H1 (cell line): Measurements from ENCODE around the gene ARHGEF28. TPM values are rescaled to one million over a fixed set of nuclear protein-coding genes. Genes with fewer than 3 reads are reported as not detected.

Experiments used
- CTCF ChIA-PET: fragments of 300-600 bp; sonication (Branson Sonifier 250); formaldehyde crosslinking; loops from one replicate; lab custom pipeline; 2021; ENCODE audit not compliant: partially characterized antibody; lab: Charles Lee
- POLR2A ChIA-PET: fragments of 300-600 bp; sonication (Branson Sonifier 250); formaldehyde crosslinking; loops from one replicate; lab custom pipeline; 2021; ENCODE audit warnings: inconsistent platforms; ENCODE audit not compliant: partially characterized antibody; lab: Charles Lee
- DNase-seq, 2 experiments: peaks; one replicate each; pipeline versions ENCODE4 v3.0.0 to v3.0.0-alpha.2; 2010 to 2022; ENCODE audit warnings: low spot score in 2 of 2, low read depth in 1 of 2, mixed read lengths in 1 of 2
- FAIRE-seq: peaks from 2 replicates; lab custom pipeline; 2011; peaks lifted over from hg19 to GRCh38; lab: Jason Lieb, UNC
- H2AFZ ChIP-seq: 2 replicates; pipeline ENCODE4 v1.8.1; 2012; ENCODE audit warnings: low read length, inconsistent platforms
- H2AK5ac ChIP-seq: 2 replicates; pipeline ENCODE4 v1.6.1; 2013; ENCODE audit warnings: low read depth, low read length
- H2BK120ac ChIP-seq: replicated peaks from 2 replicates; pipeline ENCODE3; 2013; ENCODE audit warnings: low read depth, low read length, inconsistent platforms
- H2BK12ac ChIP-seq: 2 replicates; pipeline ENCODE4 v1.6.1; 2013; ENCODE audit warnings: low read depth, low read length
- H2BK15ac ChIP-seq: 2 replicates; pipeline ENCODE4 v1.6.1; 2013; ENCODE audit warnings: low read length
- H2BK20ac ChIP-seq: 2 replicates; pipeline ENCODE4 v1.6.1; 2013; ENCODE audit warnings: low read length
- H2BK5ac ChIP-seq: 2 replicates; pipeline ENCODE4 v1.6.1; 2013; ENCODE audit warnings: low read depth, low read length
- H3K14ac ChIP-seq: 2 replicates; pipeline ENCODE4 v1.6.1; 2013; ENCODE audit warnings: inconsistent platforms; ENCODE audit not compliant: insufficient read length
- H3K18ac ChIP-seq: 2 replicates; pipeline ENCODE4 v1.6.1; 2013; ENCODE audit warnings: low read length; ENCODE audit errors: extremely low read depth
- H3K23ac ChIP-seq: 2 replicates; pipeline ENCODE4 v1.6.1; 2013; ENCODE audit warnings: inconsistent platforms; ENCODE audit not compliant: insufficient read length
- H3K23me2 ChIP-seq: 2 replicates; pipeline ENCODE4 v1.6.1; 2013; ENCODE audit warnings: low read depth, low read length
- H3K27ac ChIP-seq: 2 replicates; pipeline ENCODE4 v1.6.1; 2011; ENCODE audit warnings: low read depth, low read length, inconsistent platforms
- H3K27me3 ChIP-seq, 4 experiments: replicated peaks in 1 of 4; 1 replicate in 1 of 4; 2 replicates in 3 of 4; pipeline versions ENCODE4 v1.6.1 to v1.8.1; 2011 to 2013; ENCODE audit warnings: low read length in 3 of 4, mild to moderate bottlenecking in 3 of 4, inconsistent platforms in 2 of 4, mixed read lengths in 2 of 4, moderate library complexity in 1 of 4; ENCODE audit not compliant: control insufficient read depth in 3 of 4, insufficient read depth in 3 of 4; ENCODE audit errors: extremely low read depth in 1 of 4
- H3K36me3 ChIP-seq, 4 experiments: 2 replicates each; pipeline versions ENCODE4 v1.6.1 to v1.8.1; 2011 to 2013; ENCODE audit warnings: mild to moderate bottlenecking in 4 of 4, low read length in 3 of 4, moderate library complexity in 2 of 4, control low read depth in 1 of 4, inconsistent platforms in 1 of 4; ENCODE audit not compliant: insufficient read depth in 4 of 4, control insufficient read depth in 2 of 4
- H3K4ac ChIP-seq: replicated peaks from 2 replicates; pipeline ENCODE3; 2013; ENCODE audit warnings: low read length, low read depth, mixed read lengths, inconsistent platforms; ENCODE audit not compliant: insufficient read length
- H3K4me1 ChIP-seq, 4 experiments: replicated peaks in 1 of 4; 1 replicate in 1 of 4; 2 replicates in 3 of 4; pipeline versions ENCODE4 v1.6.1 to v1.8.1; 2011 to 2013; ENCODE audit warnings: low read length in 3 of 4, inconsistent platforms in 2 of 4, mixed read lengths in 1 of 4; ENCODE audit not compliant: insufficient read depth in 4 of 4, control insufficient read depth in 3 of 4
- H3K4me2 ChIP-seq, 2 experiments: 2 replicates each; pipeline versions ENCODE4 v1.6.1 to v1.8.1; 2011 to 2013; ENCODE audit warnings: low read depth in 2 of 2, low read length in 2 of 2, control low read depth in 1 of 2, inconsistent platforms in 1 of 2, mild to moderate bottlenecking in 1 of 2; ENCODE audit not compliant: insufficient read depth in 1 of 2
- H3K4me3 ChIP-seq, 4 experiments: fragments of 200-600, 300-600 bp in 1 of 4; sonication (generic), shearing (Covaris generic), sonication (Bioruptor Twin) in 1 of 4; 2 replicates each; pipeline versions ENCODE4 v1.5.1 to v1.8.1; 2011 to 2016; ENCODE audit warnings: low read length in 4 of 4, low read depth in 3 of 4, control low read depth in 2 of 4, inconsistent platforms in 2 of 4, mild to moderate bottlenecking in 2 of 4, mixed read lengths in 1 of 4, moderate library complexity in 1 of 4; ENCODE audit not compliant: insufficient read depth in 2 of 4; ENCODE audit errors: extremely low read depth in 1 of 4
- H3K56ac ChIP-seq: replicated peaks from 2 replicates; pipeline ENCODE3; 2013; ENCODE audit warnings: low read depth, mild to moderate bottlenecking, mixed read lengths, low read length, inconsistent platforms; ENCODE audit not compliant: insufficient read length
- H3K79me1 ChIP-seq: 2 replicates; pipeline ENCODE4 v1.6.1; 2013; ENCODE audit warnings: low read depth, low read length, control low read depth
- H3K79me2 ChIP-seq, 2 experiments: 2 replicates each; pipeline versions ENCODE4 v1.6.1 to v1.8.1; 2012 to 2013; ENCODE audit warnings: low read length in 2 of 2, mild to moderate bottlenecking in 2 of 2, inconsistent platforms in 1 of 2; ENCODE audit not compliant: insufficient read depth in 2 of 2, control insufficient read depth in 1 of 2
- H3K9ac ChIP-seq, 4 experiments: replicated peaks in 1 of 4; 1 replicate in 1 of 4; 2 replicates in 3 of 4; pipeline versions ENCODE4 v1.6.1 to v1.8.1; 2011 to 2013; ENCODE audit warnings: low read depth in 3 of 4, low read length in 3 of 4, control low read depth in 2 of 4, mild to moderate bottlenecking in 2 of 4, moderate library complexity in 2 of 4, inconsistent platforms in 1 of 4; ENCODE audit errors: extremely low read depth in 1 of 4
- H3K9me3 ChIP-seq, 2 experiments: 2 replicates each; pipeline versions ENCODE4 v1.6.1 to v1.8.1; 2012 to 2013; ENCODE audit warnings: mild to moderate bottlenecking in 2 of 2, moderate library complexity in 2 of 2, control low read depth in 1 of 2, inconsistent platforms in 1 of 2, low read depth in 1 of 2, low read length in 1 of 2, mixed read lengths in 1 of 2; ENCODE audit not compliant: insufficient read depth in 2 of 2
- H4K20me1 ChIP-seq, 2 experiments: replicated peaks in 1 of 2; 2 replicates each; pipeline versions ENCODE3 to v1.8.1; 2011 to 2013; ENCODE audit warnings: inconsistent platforms in 2 of 2, low read length in 2 of 2, mild to moderate bottlenecking in 1 of 2; ENCODE audit not compliant: insufficient read depth in 2 of 2, control insufficient read depth in 1 of 2
- H4K5ac ChIP-seq: 2 replicates; pipeline ENCODE4 v1.6.1; 2013; ENCODE audit warnings: low read length, low read depth, mixed read lengths, inconsistent platforms; ENCODE audit not compliant: insufficient read length
- H4K8ac ChIP-seq: 2 replicates; pipeline ENCODE4 v1.8.0; 2013; ENCODE audit warnings: mild to moderate bottlenecking, moderate library complexity, low read length, inconsistent platforms; ENCODE audit not compliant: insufficient read depth; ENCODE audit errors: extremely low read depth
- H4K91ac ChIP-seq: replicated peaks from 2 replicates; pipeline ENCODE3; 2013; ENCODE audit warnings: low read length, mixed read lengths, inconsistent platforms; ENCODE audit not compliant: insufficient read length
- ASH2L ChIP-seq: fragments of 200-600, 300-600 bp; sonication (generic); IDR thresholded peaks from one replicate; pipeline ENCODE4 v1.7.1; 2017; ENCODE audit warnings: low read length
- BACH1 ChIP-seq: IDR thresholded peaks from 2 replicates; pipeline ENCODE4 v1.6.1; 2012; ENCODE audit warnings: low read length, improper control_type of control experiment
- CHD2 ChIP-seq: IDR thresholded peaks from 2 replicates; pipeline ENCODE4 v1.6.1; 2012; ENCODE audit warnings: low read length, improper control_type of control experiment
- EP300 ChIP-seq, 2 experiments: IDR thresholded peaks; 1 replicate in 1 of 2; 2 replicates in 1 of 2; pipeline ENCODE4 v1.6.1; 2011 to 2012; ENCODE audit warnings: low read depth in 2 of 2, low read length in 2 of 2, mild to moderate bottlenecking in 2 of 2, borderline replicate concordance in 1 of 2, inconsistent platforms in 1 of 2, moderate library complexity in 1 of 2
- JUND ChIP-seq: IDR thresholded peaks from 2 replicates; pipeline ENCODE4 v1.6.1; 2011; ENCODE audit warnings: mild to moderate bottlenecking, improper control_type of control experiment, low read length
- KDM4A ChIP-seq: IDR thresholded peaks from one replicate; pipeline ENCODE4 v1.7.1; 2012; ENCODE audit warnings: low read depth, mild to moderate bottlenecking, moderate library complexity, low read length, inconsistent platforms; ENCODE audit not compliant: severe bottlenecking
- MAFK ChIP-seq: IDR thresholded peaks from 2 replicates; pipeline ENCODE4 v1.6.1; 2012; ENCODE audit warnings: low read depth, mild to moderate bottlenecking, improper control_type of control experiment, low read length
- NANOG ChIP-seq: IDR thresholded peaks from 2 replicates; pipeline ENCODE4 v1.6.1; 2011; ENCODE audit warnings: low read length, low read depth, mild to moderate bottlenecking, inconsistent platforms; ENCODE audit not compliant: insufficient read depth, poor library complexity, severe bottlenecking
- RBBP5 ChIP-seq: IDR thresholded peaks from 2 replicates; pipeline ENCODE4 v1.7.1; 2012; ENCODE audit warnings: low read depth, mild to moderate bottlenecking, inconsistent platforms, low read length, moderate library complexity, borderline replicate concordance
- RFX5 ChIP-seq: IDR thresholded peaks from 2 replicates; pipeline ENCODE4 v1.6.1; 2011; ENCODE audit warnings: low read depth, low read length, improper control_type of control experiment, borderline replicate concordance
- SP1 ChIP-seq: IDR thresholded peaks from 2 replicates; pipeline ENCODE4 v1.6.1; 2011; ENCODE audit warnings: low read depth, low read length
- SRF ChIP-seq: IDR thresholded peaks from 2 replicates; pipeline ENCODE4 v1.6.1; 2011; ENCODE audit warnings: mild to moderate bottlenecking, low read depth, low read length, moderate library complexity
- TAF7 ChIP-seq: optimal IDR thresholded peaks from 2 replicates; pipeline ENCODE3; 2011; ENCODE audit warnings: low read depth, mild to moderate bottlenecking, inconsistent platforms, low read length, moderate library complexity, borderline replicate concordance
- TBP ChIP-seq: IDR thresholded peaks from 2 replicates; pipeline ENCODE4 v1.6.1; 2011; ENCODE audit warnings: low read depth, low read length, improper control_type of control experiment
- YY1 ChIP-seq: IDR thresholded peaks from 2 replicates; pipeline ENCODE4 v1.6.1; 2011; ENCODE audit warnings: low read depth, mild to moderate bottlenecking, low read length
- ZNF274 ChIP-seq: IDR thresholded peaks from 2 replicates; pipeline ENCODE4 v1.7.0; 2012; ENCODE audit warnings: low read length, borderline replicate concordance; ENCODE audit errors: extremely low read depth
- polyA plus RNA-seq, 7 experiments: library from polyadenylated mRNA; depleted of rRNA in 3 of 7; stranded (reverse) in 5 of 7; unstranded in 2 of 7; fragments of >200 nt in 5 of 7; fragments of 200-250 nt in 2 of 7; gene quantifications; 1 replicate in 5 of 7; 2 replicates in 1 of 7; 4 replicates in 1 of 7; pipeline versions ENCODE4 v1.2.1 to v1.2.3, GENCODE V29; 2011 to 2013; ENCODE audit warnings: missing spikeins in 2 of 7, mixed read lengths in 2 of 7
- total RNA-seq: library from RNA; stranded (reverse); fragmentation: NEBNext Ultra II Directional; extraction: Animal tissue kit (Norgen Biotek cat#: 25700); gene quantifications from 2 replicates; pipeline ENCODE4 v1.2.1, GENCODE V29; 2021

The ARHGEF28 gene
- total and polyA plus RNA-seq, 2 of the 8 experiments (the other 6 are each of a cell fraction or from before 2014, with no cell fraction given) = 0.33 to 1.0 TPM

DNA sequence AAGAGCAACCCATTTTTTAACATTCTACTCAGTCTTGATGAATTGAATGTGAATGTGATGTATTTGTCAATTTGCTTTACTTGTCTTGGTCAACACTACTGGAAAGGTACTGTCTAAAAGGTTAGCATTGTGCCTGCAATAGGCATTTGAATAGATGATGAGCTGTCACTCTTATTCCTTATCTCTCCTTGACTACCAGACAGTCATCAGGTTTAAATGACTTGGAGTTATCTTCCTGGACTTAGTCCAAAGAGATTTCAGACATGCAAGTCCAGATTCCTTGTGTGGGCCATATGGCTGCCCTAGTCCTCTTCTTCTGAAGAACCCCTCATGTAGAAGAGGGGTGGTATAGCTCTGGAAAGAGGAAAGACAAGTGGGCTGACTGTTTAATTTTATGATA, 4.8 kb downstream of the ARHGEF28 start:
- Histone ChIP-seq H3K27me3 (peaks cover 8 to 20% (median 14%) of the 10 kb centered on the region in 4 experiments), H3K79me2 (no peaks in the 10 kb centered on the region)
- POLR2A ChIA-PET = no interaction called here
- no peak for TF ChIP-seq KDM4A
- TF ChIP-seq CHD2 = no peak
- TF ChIP-seq BACH1 = no peak
- TF ChIP-seq YY1 = no peak
- no peak for TF ChIP-seq SRF
- TF ChIP-seq TBP = no peak
- no peak for TF ChIP-seq JUND
- TF ChIP-seq SP1 = no peak
- no peak for TF ChIP-seq NANOG
- TF ChIP-seq ZNF274 = no peak
- no peak for TF ChIP-seq ASH2L
- no peak for TF ChIP-seq RBBP5
- TF ChIP-seq RFX5 = no peak
- TF ChIP-seq TAF7 = no peak
- TF ChIP-seq MAFK = no peak
- TF ChIP-seq EP300 (IDR thresholded peaks at IDR 0.05; ENCODE audit: borderline replicate concordance in 1 of 2, low read depth in 2 of 2, low read length in 2 of 2) = no peak

More for the DNA sequence above, 4.8 kb downstream of the ARHGEF28 start:
- H2AFZ ChIP-seq = no peak overlapping the region
- H3K9me3 ChIP-seq = no peaks in the 10 kb centered on the region
- H4K91ac ChIP-seq = no peak overlapping the region
- H4K8ac ChIP-seq = no peak overlapping the region
- no peak overlapping the region for H3K4me2 ChIP-seq
- CTCF ChIA-PET = interaction anchor here (0.8 to 1.4 kb wide), 2 partner anchors 9 to 12 kb away, joined by 4 read pairs; no protein-coding TSS in a partner anchor
- no peaks in the 10 kb centered on the region for H3K79me1 ChIP-seq
- no peak overlapping the region for H3K14ac ChIP-seq
- H3K23ac ChIP-seq = no peak overlapping the region
- no peak overlapping the region for H2BK12ac ChIP-seq
- H4K20me1 ChIP-seq = no peaks in the 10 kb centered on the region
- no peak overlapping the region for H2BK20ac ChIP-seq
- H3K4ac ChIP-seq = no peak overlapping the region
- no peak overlapping the region for H3K18ac ChIP-seq
- no peak overlapping the region for H2BK120ac ChIP-seq
- H2BK15ac ChIP-seq = no peak overlapping the region
- H3K9ac ChIP-seq = no peak overlapping the region
- H4K5ac ChIP-seq = no peak overlapping the region
- no peak overlapping the region for H3K56ac ChIP-seq
- H3K4me3 ChIP-seq = no peak overlapping the region
- DNase-seq (no peak), FAIRE-seq (no peak)
- peaks cover 6% of the 10 kb centered on the region; the same call in 1 of the 2 replicates for H3K23me2 ChIP-seq
- H2BK5ac ChIP-seq = no peak overlapping the region
- peaks cover 0 to 6% (median 0%) of the 10 kb centered on the region in 4 experiments; a peak in 2 of 7 replicates for H3K4me1 ChIP-seq
- no peak overlapping the region for H2AK5ac ChIP-seq
- no peaks in the 10 kb centered on the region for H3K36me3 ChIP-seq
- H3K27ac ChIP-seq = no peak overlapping the region
